GM12801 (cell line): ENCODE results near the gene BGLAP.

Experiments used
- TF ChIP-seq, protein P1 (sequence below): IDR thresholded peaks from one replicate; pipeline ENCODE4 v1.5.1; 2011; ENCODE audit warnings: control low read depth; ENCODE audit not compliant: insufficient read length; ENCODE audit errors: extremely low read depth

The BGLAP gene

DNA sequence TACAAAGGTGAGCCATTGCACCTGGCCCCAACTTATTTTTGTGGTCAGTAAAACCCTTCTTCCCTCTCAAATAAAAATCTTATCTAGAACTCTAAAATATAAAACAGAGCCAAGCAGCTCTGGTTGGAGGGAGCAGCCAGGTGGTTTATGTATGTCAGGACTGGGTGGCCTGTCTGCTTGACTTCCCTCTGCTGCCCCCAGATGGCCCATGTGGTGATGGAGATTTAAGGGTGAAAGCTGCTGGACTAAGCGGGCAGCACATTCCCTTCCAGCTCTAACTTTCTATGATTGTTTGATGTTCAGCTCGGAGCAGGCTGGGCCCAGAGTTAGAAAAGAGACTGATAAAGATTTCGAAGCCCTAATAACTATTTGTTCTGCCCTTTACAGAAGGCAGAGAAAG lies 17.8 kb downstream of the BGLAP start:
- TF ChIP-seq, protein P1, sequence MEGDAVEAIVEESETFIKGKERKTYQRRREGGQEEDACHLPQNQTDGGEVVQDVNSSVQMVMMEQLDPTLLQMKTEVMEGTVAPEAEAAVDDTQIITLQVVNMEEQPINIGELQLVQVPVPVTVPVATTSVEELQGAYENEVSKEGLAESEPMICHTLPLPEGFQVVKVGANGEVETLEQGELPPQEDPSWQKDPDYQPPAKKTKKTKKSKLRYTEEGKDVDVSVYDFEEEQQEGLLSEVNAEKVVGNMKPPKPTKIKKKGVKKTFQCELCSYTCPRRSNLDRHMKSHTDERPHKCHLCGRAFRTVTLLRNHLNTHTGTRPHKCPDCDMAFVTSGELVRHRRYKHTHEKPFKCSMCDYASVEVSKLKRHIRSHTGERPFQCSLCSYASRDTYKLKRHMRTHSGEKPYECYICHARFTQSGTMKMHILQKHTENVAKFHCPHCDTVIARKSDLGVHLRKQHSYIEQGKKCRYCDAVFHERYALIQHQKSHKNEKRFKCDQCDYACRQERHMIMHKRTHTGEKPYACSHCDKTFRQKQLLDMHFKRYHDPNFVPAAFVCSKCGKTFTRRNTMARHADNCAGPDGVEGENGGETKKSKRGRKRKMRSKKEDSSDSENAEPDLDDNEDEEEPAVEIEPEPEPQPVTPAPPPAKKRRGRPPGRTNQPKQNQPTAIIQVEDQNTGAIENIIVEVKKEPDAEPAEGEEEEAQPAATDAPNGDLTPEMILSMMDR = no peak

DNA sequence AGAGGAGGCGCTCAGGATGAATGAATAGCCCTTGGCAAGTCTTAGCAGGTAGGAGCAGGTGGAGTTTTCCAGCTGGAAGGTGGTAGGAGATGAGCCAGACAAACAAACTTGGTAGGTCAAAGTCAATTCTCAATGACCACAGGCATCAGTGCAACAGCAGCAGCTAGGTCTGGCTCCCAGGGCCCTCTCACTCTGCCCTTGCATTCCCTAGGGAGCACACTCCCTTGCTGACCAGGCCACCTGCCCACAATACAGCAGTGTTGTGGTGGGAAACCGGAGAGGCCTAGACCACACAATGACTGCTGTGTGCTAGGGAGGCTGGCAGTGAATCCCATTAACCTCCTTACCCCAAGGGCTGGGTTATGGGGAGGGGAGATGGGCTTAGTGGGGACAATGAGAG lies 18.9 kb downstream of the BGLAP start:
- TF ChIP-seq, protein P1 = no peak

DNA sequence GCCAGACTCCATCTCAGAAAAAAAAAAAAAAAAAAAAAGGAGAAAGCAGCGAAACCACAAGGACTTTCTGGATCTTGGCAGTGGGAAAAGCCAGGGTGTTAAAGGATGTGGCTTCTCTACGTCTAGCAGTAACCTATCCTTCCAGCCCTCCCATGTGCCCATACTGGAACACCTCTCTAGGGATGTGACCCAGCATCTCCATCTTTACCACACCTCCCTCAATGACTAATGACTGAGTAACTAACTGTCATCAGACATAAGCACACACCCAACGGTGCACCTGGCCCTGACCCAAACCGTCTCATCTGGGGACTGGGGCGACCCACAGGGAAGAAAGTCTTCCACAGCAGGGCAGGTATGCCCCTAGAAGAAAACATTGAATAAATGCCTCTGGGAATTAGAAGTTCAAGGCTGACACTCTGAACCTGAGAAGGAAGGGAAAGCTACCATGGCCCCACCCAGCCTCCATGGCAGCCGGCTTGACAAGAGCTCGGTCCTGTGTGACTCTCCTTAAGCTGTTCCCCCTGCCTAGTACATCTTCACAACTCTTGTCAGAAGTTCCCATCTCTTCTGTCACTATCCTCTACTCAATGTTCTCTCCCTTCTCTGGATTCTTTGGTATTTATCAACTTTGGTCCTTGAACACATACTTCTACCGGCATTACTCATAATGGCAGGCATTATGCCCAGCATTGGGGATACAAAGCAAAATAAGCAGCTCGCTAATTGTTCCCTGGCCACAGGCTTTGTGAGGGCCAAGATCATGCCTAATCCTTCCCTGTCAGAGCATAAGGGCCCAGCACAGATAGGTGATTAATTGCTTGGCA lies 20.7 kb downstream of the BGLAP start:
- TF ChIP-seq, protein P1 = no peak

DNA sequence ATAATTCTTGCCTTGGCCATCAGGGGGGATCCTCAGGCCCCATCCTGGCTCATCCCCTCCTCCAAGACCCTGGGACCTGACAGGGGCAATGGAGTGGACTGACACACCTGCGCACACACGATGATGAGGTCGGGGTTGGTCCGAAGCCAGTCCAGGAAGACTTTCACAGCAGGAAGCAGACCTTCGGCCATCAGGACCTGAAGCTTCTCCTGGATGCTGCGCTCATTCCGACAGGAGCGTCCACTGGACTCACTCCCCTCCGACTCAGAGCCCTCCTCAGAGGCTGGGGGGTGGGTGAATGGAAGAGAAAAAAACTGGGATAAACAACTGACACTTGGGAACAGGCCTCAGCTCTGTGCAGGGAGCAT lies 21.3 kb downstream of the BGLAP start:
- TF ChIP-seq, protein P1 = no peak

DNA sequence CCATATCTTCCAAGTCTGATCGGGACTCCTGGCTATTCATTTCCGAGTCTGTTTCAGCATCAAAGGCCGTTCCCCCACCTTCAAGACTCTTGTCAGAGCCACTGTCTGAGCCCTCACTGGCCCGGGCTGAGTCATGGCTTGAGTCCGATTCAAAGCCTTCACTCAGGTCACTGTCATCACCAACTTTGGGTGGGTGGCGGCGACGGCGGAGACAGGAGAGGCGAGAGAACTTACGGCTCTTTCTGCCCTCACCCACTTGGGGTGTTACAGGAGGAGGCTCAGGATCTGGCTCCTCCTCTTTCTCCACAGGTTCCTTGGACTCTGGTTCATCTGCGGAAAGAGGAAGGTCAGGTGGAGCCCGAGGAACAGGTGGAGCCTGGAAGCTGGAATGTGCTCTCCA lies 24.1 kb downstream of the BGLAP start:
- TF ChIP-seq, protein P1 = no peak

DNA sequence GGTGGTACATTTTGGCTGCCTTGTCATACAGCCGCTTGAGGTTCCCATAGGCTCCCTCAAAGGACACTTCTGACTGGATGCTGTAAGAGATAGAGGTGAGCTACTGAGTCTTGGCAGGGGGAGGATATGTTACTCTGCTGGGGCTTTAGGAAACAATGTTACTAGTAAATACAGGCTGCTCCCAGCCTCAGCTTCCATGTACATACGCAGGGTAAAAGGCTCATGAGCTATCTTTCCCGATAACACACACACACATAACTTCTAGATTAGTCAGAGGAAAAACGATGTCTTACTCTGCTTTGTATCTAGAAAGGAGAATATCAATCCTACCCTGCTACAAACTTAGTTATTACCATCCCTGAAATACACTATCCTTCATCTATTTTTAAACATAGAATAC lies 26.4 kb downstream of the BGLAP start:
- TF ChIP-seq, protein P1 = no peak

DNA sequence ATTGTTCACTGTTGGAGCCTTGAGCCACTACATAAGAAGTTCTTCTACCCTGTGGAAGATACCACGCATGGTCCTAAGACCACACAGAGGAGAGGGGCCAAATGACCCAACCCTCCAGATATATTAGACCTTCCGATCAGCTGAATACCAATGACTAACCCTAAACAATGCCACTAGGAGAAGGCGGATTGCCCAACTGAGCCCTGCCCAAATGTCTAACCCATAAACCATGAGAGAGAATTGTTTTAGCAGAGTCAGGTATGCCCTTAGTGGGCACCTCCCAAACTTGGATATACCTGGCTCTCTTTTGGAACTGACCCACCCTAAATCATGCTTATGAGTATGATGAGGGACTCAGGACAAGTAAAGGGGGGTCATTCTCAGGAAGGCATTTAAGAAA lies 28.3 kb downstream of the BGLAP start:
- TF ChIP-seq, protein P1 = no peak

DNA sequence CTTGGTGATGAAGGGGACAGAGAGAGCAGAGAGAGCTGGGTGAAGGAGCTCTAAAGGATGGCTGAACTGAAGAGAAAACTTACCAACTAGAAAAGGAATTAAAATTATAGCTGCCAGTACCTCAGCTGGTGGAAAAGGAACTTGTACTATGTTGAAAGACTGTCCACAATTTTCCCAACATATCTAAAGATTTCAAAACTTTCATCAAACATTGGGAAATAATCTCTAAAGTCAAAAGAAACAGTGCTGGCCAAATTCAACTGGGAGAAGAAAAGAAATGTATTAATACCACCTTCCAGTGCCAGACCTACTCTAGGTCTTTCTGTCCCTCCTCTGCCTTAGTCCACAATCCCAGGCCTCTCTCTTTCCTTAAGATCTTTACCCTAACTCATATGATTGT lies 34.5 kb downstream of the BGLAP start:
- TF ChIP-seq, protein P1 = no peak
